ENCODE results near the gene NEB. TPM values are rescaled to one million over a fixed set of nuclear protein-coding genes. Genes with fewer than 3 reads are reported as not detected.

Gene NEB
- total and polyA plus RNA-seq, 2 of the 13 experiments (the other 11 are each of a cell fraction or from before 2014, with no cell fraction given), result 0.21 to 0.24 TPM

GRCh38 chr2:151668737-151669136, 65.5 kb downstream of the NEB start:
- Histone ChIP-seq H2AFZ (ENCODE audit: low read length) (no peak overlapping the region), H3K4me1 (ENCODE audit: insufficient read depth, low read length) (no peaks in the 10 kb centered on the region), H3K27me3 (ENCODE audit: control insufficient read depth in 1 of 2, insufficient read depth in 2 of 2, low read length in 2 of 2) (no peaks in the 10 kb centered on the region), H3K4me3 (replicated peaks in 1 of 3; ENCODE audit: insufficient read depth in 1 of 3, low read depth in 2 of 3, low read length in 3 of 3) (no peak overlapping the region), H3K36me3 (replicated peaks in 1 of 2; ENCODE audit: control insufficient read depth in 1 of 2, insufficient read depth in 2 of 2, low read length in 2 of 2) (no peaks in the 10 kb centered on the region), H3K9ac (ENCODE audit: insufficient read depth, low read depth, low read length) (no peak overlapping the region), H3K9me3 (ENCODE audit: low read length) (no peaks in the 10 kb centered on the region), H3K79me2 (ENCODE audit: insufficient read depth, low read length) (no peaks in the 10 kb centered on the region), H3K4me2 (ENCODE audit: low read depth, low read length) (no peak overlapping the region), H4K20me1 (ENCODE audit: insufficient read depth, low read length) (no peaks in the 10 kb centered on the region), H3K27ac (ENCODE audit: extremely low read length, insufficient read depth, low read length) (no peak overlapping the region)
- ChIA-PET CTCF (ENCODE audit: low intra/inter-chr PET ratio, low total read pairs) (no interaction called here), POLR2A (no interaction called here)
- no TSS peak for BruUV-seq (replicated peaks)
- intact Hi-C loops (cut with micrococcal nuclease; ENCODE audit: unreplicated experiment), result no loop called here
- in situ Hi-C loops (cut with HindIII; ENCODE audit: extremely low pct_ligation_motif_present, low pct_unique_long_range_greater_than_20kb), result no loop called here
- WGBS (ENCODE audit: low lambda C conversion rate), result 54% methylated on average over 5 of the region's 5 CpGs
- ATAC-seq, result no peak
- no peak for TF ChIP-seq EED (CRISPR knock-in tag; IDR thresholded peaks at IDR 0.05)
- 0 out of 2 replicates have a peak, but pooled peaks have one; percentile 5 for TF ChIP-seq CTCF (CRISPR knock-in tag; IDR thresholded peaks at IDR 0.05)
- TF ChIP-seq RFXANK (CRISPR knock-in tag; IDR thresholded peaks at IDR 0.05), result no peak
- FAIRE-seq, result no peak
- DNase-seq (ENCODE audit: low spot score), result no peak

- H3K79me2 ChIP-seq (ENCODE audit: insufficient read depth, low read length), result no peaks in the 10 kb centered on the region
- no peaks in the 10 kb centered on the region for H4K20me1 ChIP-seq (ENCODE audit: insufficient read depth, low read length)
- intact Hi-C loops (cut with micrococcal nuclease; ENCODE audit: unreplicated experiment), result no loop called here
- no peak overlapping the region for H3K4me2 ChIP-seq (ENCODE audit: low read depth, low read length)
- H2AFZ ChIP-seq (ENCODE audit: low read length), result no peak overlapping the region
- POLR2A ChIA-PET, result no interaction called here
- FAIRE-seq, result no peak
- no peaks in the 10 kb centered on the region for H3K36me3 ChIP-seq (replicated peaks in 1 of 2; ENCODE audit: control insufficient read depth in 1 of 2, insufficient read depth in 2 of 2, low read length in 2 of 2)
- no peaks in the 10 kb centered on the region for H3K27me3 ChIP-seq (ENCODE audit: control insufficient read depth in 1 of 2, insufficient read depth in 2 of 2, low read length in 2 of 2)
- CTCF ChIA-PET (ENCODE audit: low intra/inter-chr PET ratio, low total read pairs), result no interaction called here
- WGBS (ENCODE audit: low lambda C conversion rate), result 32% methylated on average over 3 of the region's 3 CpGs
- H3K4me1 ChIP-seq (ENCODE audit: insufficient read depth, low read length), result no peaks in the 10 kb centered on the region
- no peaks in the 10 kb centered on the region for H3K9me3 ChIP-seq (ENCODE audit: low read length)
- no peak for ATAC-seq
- BruUV-seq (replicated peaks), result no TSS peak
- no peak overlapping the region for H3K27ac ChIP-seq (ENCODE audit: extremely low read length, insufficient read depth, low read length)
- no peak for DNase-seq (ENCODE audit: low spot score)
- H3K4me3 ChIP-seq (replicated peaks in 1 of 3; ENCODE audit: insufficient read depth in 1 of 3, low read depth in 2 of 3, low read length in 3 of 3), result no peak overlapping the region
- H3K9ac ChIP-seq (ENCODE audit: insufficient read depth, low read depth, low read length), result no peak overlapping the region
- in situ Hi-C loops (cut with HindIII; ENCODE audit: extremely low pct_ligation_motif_present, low pct_unique_long_range_greater_than_20kb), result no loop called here
- TF ChIP-seq ZFP62 (CRISPR knock-in tag; IDR thresholded peaks at IDR 0.05) (no peak), ZNF318 (CRISPR knock-in tag; IDR thresholded peaks at IDR 0.05) (no peak), GATAD1 (CRISPR knock-in tag; IDR thresholded peaks at IDR 0.05) (no peak), ZBTB37 (CRISPR knock-in tag; IDR thresholded peaks at IDR 0.05) (no peak), ZNF703 (CRISPR knock-in tag; IDR thresholded peaks at IDR 0.05; ENCODE audit: borderline replicate concordance) (no peak)
Measured at GRCh38 chr2:151665959-151666358, 68.3 kb downstream of the NEB start.
